Vagina (tissue), 2 donors: Measurements from ENCODE around the gene PI4K2B. TPM values are rescaled to one million over a fixed set of nuclear protein-coding genes. Genes with fewer than 3 reads are reported as not detected.
A peak's percentile ranks its signal among the peaks of the same experiment; 100 is the strongest.

Experiments
- DNase-seq, 2 donors: peaks; one replicate each; pipeline ENCODE4 v3.0.0-alpha.2; 2017; ENCODE audit errors: extremely low spot score in 2 of 2
- H3K27ac ChIP-seq: fragments of 200-600 bp; sonication (generic); one replicate; pipeline ENCODE4 v1.5.1; 2019
- H3K27me3 ChIP-seq: fragments of 200-600 bp; sonication (generic); one replicate; pipeline ENCODE4 v1.5.1; 2019
- H3K36me3 ChIP-seq, 2 donors: fragments of 200-600 bp; sonication (generic); one replicate each; pipeline ENCODE4 v1.5.1; 2017 to 2019
- H3K4me1 ChIP-seq: fragments of 200-600 bp; sonication (generic); one replicate; pipeline ENCODE4 v1.5.1; 2019
- H3K4me3 ChIP-seq, 2 donors: fragments of 200-600 bp; sonication (generic); 1 replicate in 1 of 2; 2 replicates in 1 of 2; pipeline ENCODE4 v1.5.1; 2016 to 2019
- H3K9me3 ChIP-seq: fragments of 200-600 bp; sonication (generic); one replicate; pipeline ENCODE4 v1.5.1; 2019
- POLR2A ChIP-seq, 2 donors: fragments of 450-650 bp; IDR thresholded peaks; one replicate each; pipeline ENCODE4 v1.6.1; 2017; ENCODE audit warnings: antibody characterized with exemption in 2 of 2, mild to moderate bottlenecking in 2 of 2, moderate library complexity in 2 of 2
- POLR2AphosphoS5 ChIP-seq, 2 donors: sonication (generic); formaldehyde crosslinking; IDR thresholded peaks; one replicate each; pipeline ENCODE4 v1.9.0; 2017; ENCODE audit warnings: antibody characterized with exemption in 2 of 2, mild to moderate bottlenecking in 2 of 2, low read depth in 1 of 2; ENCODE audit not compliant: insufficient read depth in 1 of 2
- intact Hi-C: fragments of 100-400 bp; cut with DNase I; formaldehyde crosslinking; loops from one replicate; pipeline ENCODE4 v1.15.1; 2023
- total RNA-seq: library from RNA; depleted of rRNA; stranded (reverse); fragments of >200 nt; gene quantifications from one replicate; pipeline ENCODE4 v1.2.3, GENCODE V29; 2016
- TF ChIP-seq, protein P1 (sequence below), 3 experiments: fragments of 450-650 bp in 2 of 3; fragments of 200-600 bp in 1 of 3; sonication (generic) in 1 of 3; IDR thresholded peaks; one replicate each; pipeline ENCODE4 v1.5.1; 2017 to 2019; ENCODE audit warnings: antibody characterized with exemption in 3 of 3, mild to moderate bottlenecking in 2 of 3, moderate library complexity in 2 of 3

Gene PI4K2B
- total RNA-seq, 1 donor from 2014 or later = 13.0 TPM

DNA sequence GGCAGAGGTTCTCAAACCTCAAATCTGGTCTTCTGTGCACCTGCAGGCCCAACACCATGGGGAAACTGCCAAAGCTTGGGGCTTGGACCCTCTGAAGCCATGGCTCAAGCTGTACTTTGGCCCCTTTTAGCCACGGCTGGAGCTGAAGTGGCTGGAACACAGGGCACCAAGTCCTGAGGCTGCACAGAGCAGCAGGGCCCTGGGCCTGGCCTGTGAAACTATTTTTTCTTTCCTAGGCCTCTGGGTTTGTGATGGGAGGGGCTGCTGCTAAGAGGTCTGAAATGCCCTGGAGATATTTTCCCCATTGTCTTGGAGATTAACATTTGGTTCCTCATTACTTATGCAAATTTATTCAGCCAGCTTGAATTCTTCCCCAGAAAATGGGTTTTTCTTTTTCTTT is 18.3 kb upstream of the PI4K2B start:
- H3K4me1 ChIP-seq = no peaks in the 10 kb centered on the region
- no peaks in the 10 kb centered on the region for H3K27me3 ChIP-seq
- intact Hi-C loops = no loop called here
- no peak overlapping the region for H3K4me3 ChIP-seq
- TF ChIP-seq, protein P1, sequence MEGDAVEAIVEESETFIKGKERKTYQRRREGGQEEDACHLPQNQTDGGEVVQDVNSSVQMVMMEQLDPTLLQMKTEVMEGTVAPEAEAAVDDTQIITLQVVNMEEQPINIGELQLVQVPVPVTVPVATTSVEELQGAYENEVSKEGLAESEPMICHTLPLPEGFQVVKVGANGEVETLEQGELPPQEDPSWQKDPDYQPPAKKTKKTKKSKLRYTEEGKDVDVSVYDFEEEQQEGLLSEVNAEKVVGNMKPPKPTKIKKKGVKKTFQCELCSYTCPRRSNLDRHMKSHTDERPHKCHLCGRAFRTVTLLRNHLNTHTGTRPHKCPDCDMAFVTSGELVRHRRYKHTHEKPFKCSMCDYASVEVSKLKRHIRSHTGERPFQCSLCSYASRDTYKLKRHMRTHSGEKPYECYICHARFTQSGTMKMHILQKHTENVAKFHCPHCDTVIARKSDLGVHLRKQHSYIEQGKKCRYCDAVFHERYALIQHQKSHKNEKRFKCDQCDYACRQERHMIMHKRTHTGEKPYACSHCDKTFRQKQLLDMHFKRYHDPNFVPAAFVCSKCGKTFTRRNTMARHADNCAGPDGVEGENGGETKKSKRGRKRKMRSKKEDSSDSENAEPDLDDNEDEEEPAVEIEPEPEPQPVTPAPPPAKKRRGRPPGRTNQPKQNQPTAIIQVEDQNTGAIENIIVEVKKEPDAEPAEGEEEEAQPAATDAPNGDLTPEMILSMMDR (IDR thresholded peaks at IDR 0.05) = no peak
- no peak overlapping the region for H3K27ac ChIP-seq
- DNase-seq = no peak
- no peaks in the 10 kb centered on the region for H3K36me3 ChIP-seq
- no peaks in the 10 kb centered on the region for H3K9me3 ChIP-seq

DNA sequence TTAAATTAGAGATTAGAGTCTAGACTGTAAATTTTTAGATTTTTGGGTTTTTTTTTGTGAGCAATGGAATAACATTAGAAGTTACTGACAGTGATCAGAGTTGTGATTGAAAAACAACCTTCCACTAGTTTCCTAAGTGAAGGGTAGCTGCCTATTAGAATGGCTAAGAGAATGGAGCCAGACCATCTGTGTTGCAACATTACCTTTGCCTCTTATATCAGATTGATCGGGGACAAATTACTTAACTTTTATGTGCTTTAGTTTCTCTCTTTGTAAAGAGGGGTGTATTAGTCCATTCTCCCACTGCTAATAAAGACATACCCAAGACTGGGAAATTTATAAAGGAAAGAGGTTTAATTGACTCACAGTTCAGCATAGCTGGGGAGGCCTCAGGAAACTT is 12.5 kb upstream of the PI4K2B start:
- H3K9me3 ChIP-seq = peaks cover 29% of the 10 kb centered on the region

DNA sequence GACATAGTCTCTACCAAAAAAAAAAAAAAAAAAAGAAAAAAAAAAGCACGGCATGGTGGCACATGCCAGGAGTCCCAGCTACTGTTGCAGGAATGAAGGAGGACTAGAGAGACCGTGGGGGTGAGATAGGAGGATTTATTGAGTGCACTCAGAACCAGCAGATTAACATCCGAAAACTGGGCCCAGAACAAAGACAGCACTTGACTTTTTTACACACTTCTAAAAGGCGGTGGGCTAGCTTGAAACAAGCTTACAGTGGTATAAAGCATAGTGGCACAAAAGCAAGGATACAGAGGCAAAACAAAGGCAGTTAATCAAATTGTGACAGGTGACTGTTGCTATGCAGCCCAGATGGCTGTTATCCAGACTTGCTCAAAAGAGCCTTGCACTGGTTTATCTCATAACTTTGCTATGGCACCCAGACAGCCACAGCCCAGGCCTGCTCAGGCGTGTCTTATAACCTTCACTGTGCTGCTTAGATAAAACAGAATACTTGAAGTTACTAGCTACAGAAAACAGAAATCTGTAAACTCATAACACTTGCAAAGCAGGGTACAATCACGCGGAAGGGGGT is 9.9 kb upstream of the PI4K2B start:
- TF ChIP-seq POLR2AphosphoS5 (IDR thresholded peaks at IDR 0.05; ENCODE audit: insufficient read depth in 1 of 2, low read depth in 1 of 2) (no peak), POLR2A (IDR thresholded peaks at IDR 0.05) (no peak)
- TF ChIP-seq, protein P1 (IDR thresholded peaks at IDR 0.05) = no peak
- Histone ChIP-seq H3K4me3 (no peak overlapping the region), H3K4me1 (no peaks in the 10 kb centered on the region), H3K9me3 (peaks cover 29% of the 10 kb centered on the region), H3K27me3 (no peaks in the 10 kb centered on the region), H3K36me3 (no peaks in the 10 kb centered on the region), H3K27ac (no peak overlapping the region)
- intact Hi-C loops = no loop called here
- DNase-seq = no peak

More for the DNA sequence above, 12.5 kb upstream of the PI4K2B start:
- TF ChIP-seq, protein P1 (IDR thresholded peaks at IDR 0.05) = no peak
- no peak for TF ChIP-seq POLR2AphosphoS5 (IDR thresholded peaks at IDR 0.05; ENCODE audit: insufficient read depth in 1 of 2, low read depth in 1 of 2)
- no peak for TF ChIP-seq POLR2A (IDR thresholded peaks at IDR 0.05)
- no peak for DNase-seq
- Histone ChIP-seq H3K36me3 (no peaks in the 10 kb centered on the region), H3K27ac (no peak overlapping the region), H3K27me3 (no peaks in the 10 kb centered on the region), H3K4me3 (no peak overlapping the region), H3K4me1 (no peaks in the 10 kb centered on the region)
- intact Hi-C loops = no loop called here

DNA sequence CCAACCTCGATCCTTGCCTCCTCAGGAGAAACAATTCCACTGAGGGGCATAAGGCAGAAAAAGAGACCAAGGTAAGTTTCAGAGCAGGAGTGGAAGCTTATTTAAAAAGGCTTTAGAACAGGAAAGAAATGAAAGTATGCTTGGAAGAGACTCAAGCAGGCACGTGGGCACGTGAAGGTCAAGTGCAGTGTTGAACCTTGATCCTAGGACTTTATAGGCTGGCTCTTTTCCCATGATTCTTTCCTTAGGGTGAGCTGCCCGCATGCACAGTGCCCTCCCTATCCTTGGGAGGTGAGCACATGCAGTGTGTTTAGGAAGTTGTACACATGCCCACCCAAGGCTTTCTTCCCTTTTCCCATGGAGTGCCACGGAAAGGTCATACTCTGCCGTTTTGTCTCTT is 4.0 kb upstream of the PI4K2B start:
- Histone ChIP-seq H3K4me3 (no peak overlapping the region), H3K27ac (no peak overlapping the region), H3K27me3 (no peaks in the 10 kb centered on the region), H3K4me1 (no peaks in the 10 kb centered on the region), H3K9me3 (no peaks in the 10 kb centered on the region), H3K36me3 (no peaks in the 10 kb centered on the region)
- DNase-seq = no peak
- TF ChIP-seq POLR2AphosphoS5 (IDR thresholded peaks at IDR 0.05; ENCODE audit: insufficient read depth in 1 of 2, low read depth in 1 of 2) (no peak), POLR2A (IDR thresholded peaks at IDR 0.05) (no peak)
- TF ChIP-seq, protein P1 (IDR thresholded peaks at IDR 0.05) = no peak
- intact Hi-C loops = loop anchor here (5.0 kb wide), 1 partner anchor 68 kb away; the partner anchor contains the start of gene SEPSECS

DNA sequence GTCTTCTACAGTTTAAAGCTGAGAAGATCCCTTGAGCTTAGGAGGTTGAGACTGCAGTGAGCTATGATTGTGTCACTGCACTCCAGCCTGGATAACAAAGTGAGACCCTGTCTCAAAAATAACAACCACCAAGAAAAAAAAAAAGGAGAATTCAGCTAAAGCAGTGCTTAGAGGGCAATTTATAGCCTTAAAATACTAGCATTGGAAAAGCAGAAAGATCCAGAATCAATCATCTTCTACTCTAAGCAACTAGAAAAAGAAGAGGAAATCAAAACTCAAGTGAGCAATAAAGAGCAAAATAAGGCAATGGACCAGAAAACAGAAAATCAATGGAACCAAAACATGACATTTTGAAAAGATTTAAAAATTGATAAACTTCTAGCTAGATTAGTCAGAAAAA is 639 bp upstream of the PI4K2B start:
- peaks cover 14% of the 10 kb centered on the region for H3K4me1 ChIP-seq
- peak overlapping the region; percentile 99 for H3K27ac ChIP-seq
- intact Hi-C loops = loop anchor here (5.0 kb wide), 1 partner anchor 71 kb away; the partner anchor contains the start of gene SEPSECS
- H3K27me3 ChIP-seq = no peaks in the 10 kb centered on the region
- no peaks in the 10 kb centered on the region for H3K9me3 ChIP-seq
- H3K4me3 ChIP-seq = peak overlapping the region; percentile 73 to 97
- TF ChIP-seq, protein P1 (IDR thresholded peaks at IDR 0.05) = no peak
- TF ChIP-seq POLR2AphosphoS5 (IDR thresholded peaks at IDR 0.05; ENCODE audit: insufficient read depth in 1 of 2, low read depth in 1 of 2) = no peak
- TF ChIP-seq POLR2A (IDR thresholded peaks at IDR 0.05) = no peak
- DNase-seq = no peak
- H3K36me3 ChIP-seq = no peaks in the 10 kb centered on the region
